ENCODE data around the gene TENM3. TPM values are rescaled to one million over a fixed set of nuclear protein-coding genes. Genes with fewer than 3 reads are reported as not detected.

Gene TENM3
- total RNA-seq, 1 donor: 24.2 TPM

GRCh38 chr4:182842759-182843390 is 599.7 kb downstream of the TENM3 start:
- no peak for DNase-seq (ENCODE audit: low read depth)
- H3K4me3 ChIP-seq (ENCODE audit: low read depth, low read length): no peak overlapping the region
- TF ChIP-seq, protein P1, sequence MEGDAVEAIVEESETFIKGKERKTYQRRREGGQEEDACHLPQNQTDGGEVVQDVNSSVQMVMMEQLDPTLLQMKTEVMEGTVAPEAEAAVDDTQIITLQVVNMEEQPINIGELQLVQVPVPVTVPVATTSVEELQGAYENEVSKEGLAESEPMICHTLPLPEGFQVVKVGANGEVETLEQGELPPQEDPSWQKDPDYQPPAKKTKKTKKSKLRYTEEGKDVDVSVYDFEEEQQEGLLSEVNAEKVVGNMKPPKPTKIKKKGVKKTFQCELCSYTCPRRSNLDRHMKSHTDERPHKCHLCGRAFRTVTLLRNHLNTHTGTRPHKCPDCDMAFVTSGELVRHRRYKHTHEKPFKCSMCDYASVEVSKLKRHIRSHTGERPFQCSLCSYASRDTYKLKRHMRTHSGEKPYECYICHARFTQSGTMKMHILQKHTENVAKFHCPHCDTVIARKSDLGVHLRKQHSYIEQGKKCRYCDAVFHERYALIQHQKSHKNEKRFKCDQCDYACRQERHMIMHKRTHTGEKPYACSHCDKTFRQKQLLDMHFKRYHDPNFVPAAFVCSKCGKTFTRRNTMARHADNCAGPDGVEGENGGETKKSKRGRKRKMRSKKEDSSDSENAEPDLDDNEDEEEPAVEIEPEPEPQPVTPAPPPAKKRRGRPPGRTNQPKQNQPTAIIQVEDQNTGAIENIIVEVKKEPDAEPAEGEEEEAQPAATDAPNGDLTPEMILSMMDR (IDR thresholded peaks at IDR 0.05; ENCODE audit: insufficient read depth, low read depth, low read length): no peak

GRCh38 chr4:182843808-182844325 is 600.7 kb downstream of the TENM3 start:
- DNase-seq (ENCODE audit: low read depth): no peak
- TF ChIP-seq, protein P1 (IDR thresholded peaks at IDR 0.05; ENCODE audit: insufficient read depth, low read depth, low read length): no peak
- H3K4me3 ChIP-seq (ENCODE audit: low read depth, low read length): no peak overlapping the region

- no peak for DNase-seq (ENCODE audit: low read depth)
- TF ChIP-seq, protein P1 (IDR thresholded peaks at IDR 0.05; ENCODE audit: insufficient read depth, low read depth, low read length): no peak
- no peak overlapping the region for H3K4me3 ChIP-seq (ENCODE audit: low read depth, low read length)
These were observed 602.4 kb downstream of the TENM3 start for GRCh38 chr4:182845618-182846017.

DNA sequence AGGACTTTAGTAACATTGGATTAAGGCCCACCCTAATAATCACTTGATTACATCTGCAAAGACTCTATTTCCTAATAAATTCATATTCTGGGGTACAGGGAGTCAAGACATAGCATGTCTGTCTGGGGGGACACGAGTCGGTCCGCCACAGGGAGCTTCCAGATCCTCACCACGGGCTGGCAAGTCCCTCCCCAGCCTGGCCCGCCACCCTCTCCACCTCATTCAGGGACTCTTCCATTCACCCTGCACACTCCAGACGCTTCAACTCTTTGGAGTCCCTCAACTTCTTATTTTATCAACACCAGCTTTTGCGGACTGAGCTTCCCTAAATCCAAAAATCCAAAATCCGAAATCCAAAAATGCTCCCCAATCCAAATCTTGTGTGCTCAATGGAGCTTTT is 602.8 kb downstream of the TENM3 start:
- DNase-seq (ENCODE audit: low read depth): no peak
- H3K4me3 ChIP-seq (ENCODE audit: low read depth, low read length): no peak overlapping the region
- TF ChIP-seq, protein P1 (IDR thresholded peaks at IDR 0.05; ENCODE audit: insufficient read depth, low read depth, low read length): no peak

- no peak for DNase-seq (ENCODE audit: low read depth)
- TF ChIP-seq, protein P1 (IDR thresholded peaks at IDR 0.05; ENCODE audit: insufficient read depth, low read depth, low read length): no peak
- no peak overlapping the region for H3K4me3 ChIP-seq (ENCODE audit: low read depth, low read length)
These were observed 604.6 kb downstream of the TENM3 start for GRCh38 chr4:182847576-182848450.

DNA sequence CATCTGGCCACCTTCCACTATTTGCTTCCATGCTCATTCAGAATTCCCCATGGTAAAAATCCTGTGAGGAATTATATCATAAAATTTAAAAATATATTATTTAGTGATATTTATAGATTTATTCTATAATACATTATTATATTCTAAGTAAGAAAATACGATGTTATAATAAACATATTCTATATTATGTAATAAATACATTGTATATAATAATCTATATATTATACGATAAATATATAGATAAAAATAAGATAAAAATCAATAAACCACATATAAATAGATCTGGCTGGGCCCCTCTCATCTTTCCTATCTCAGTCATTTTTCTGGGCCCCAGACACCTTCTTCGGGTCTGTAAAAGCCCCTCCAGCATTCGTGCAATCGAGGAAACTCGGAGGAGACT is 605.5 kb downstream of the TENM3 start:
- TF ChIP-seq, protein P1 (IDR thresholded peaks at IDR 0.05; ENCODE audit: insufficient read depth, low read depth, low read length): no peak
- no peak for DNase-seq (ENCODE audit: low read depth)

More for the DNA sequence above, 605.5 kb downstream of the TENM3 start:
- no peak overlapping the region for H3K4me3 ChIP-seq (ENCODE audit: low read depth, low read length)

Small RNAs within 50 kb of the gene (small RNA-seq; reads per million reads assigned to genes)
- gene RN7SKP67: not detected
- 6.5 reads per million, percentile 85 among the genes with 10 or more reads in this experiment for gene RNU2-34P
